Measurements from ENCODE around the gene AFDN.

Gene AFDN

GRCh38 chr6:167796192-167796981 is 30.3 kb upstream of the AFDN start:
- no peak for DNase-seq (ENCODE audit: low read depth)

GRCh38 chr6:167797011-167797471 is 29.7 kb upstream of the AFDN start:
- DNase-seq (ENCODE audit: low read depth): no peak

GRCh38 chr6:167797476-167798265 is 29.0 kb upstream of the AFDN start:
- no peak for DNase-seq (ENCODE audit: low read depth)

GRCh38 chr6:167798453-167798852 is 28.3 kb upstream of the AFDN start:
- no peak for DNase-seq (ENCODE audit: low read depth)

- no peak for DNase-seq (ENCODE audit: low read depth)
These were observed 27.5 kb upstream of the AFDN start for GRCh38 chr6:167799033-167799821.

GRCh38 chr6:167800549-167800948 is 26.2 kb upstream of the AFDN start:
- DNase-seq (ENCODE audit: low read depth): no peak

GRCh38 chr6:167801263-167801662 is 25.4 kb upstream of the AFDN start:
- no peak for DNase-seq (ENCODE audit: low read depth)

- DNase-seq (ENCODE audit: low read depth): no peak
These were observed 24.4 kb upstream of the AFDN start for GRCh38 chr6:167802339-167802738.

- DNase-seq (ENCODE audit: low read depth): no peak
These were observed 22.9 kb upstream of the AFDN start for GRCh38 chr6:167803816-167804215.

GRCh38 chr6:167804281-167805013 is 22.3 kb upstream of the AFDN start:
- no peak for DNase-seq (ENCODE audit: low read depth)

- no peak for DNase-seq (ENCODE audit: low read depth)
These were observed 21.2 kb upstream of the AFDN start for GRCh38 chr6:167805349-167806060.

- no peak for DNase-seq (ENCODE audit: low read depth)
These were observed 20.5 kb upstream of the AFDN start for GRCh38 chr6:167806061-167806700.

- no peak for DNase-seq (ENCODE audit: low read depth)
These were observed 19.5 kb upstream of the AFDN start for GRCh38 chr6:167807200-167807599.

GRCh38 chr6:167807756-167808155 is 19.0 kb upstream of the AFDN start:
- no peak for DNase-seq (ENCODE audit: low read depth)

- no peak for DNase-seq (ENCODE audit: low read depth)
These were observed 15.7 kb upstream of the AFDN start for GRCh38 chr6:167811040-167811439.

- DNase-seq (ENCODE audit: low read depth): no peak
These were observed 15.1 kb upstream of the AFDN start for GRCh38 chr6:167811442-167812087.

- no peak for DNase-seq (ENCODE audit: low read depth)
These were observed 14.6 kb upstream of the AFDN start for GRCh38 chr6:167812088-167812487.

- DNase-seq (ENCODE audit: low read depth): no peak
These were observed 11.3 kb upstream of the AFDN start for GRCh38 chr6:167815296-167815980.

- DNase-seq (ENCODE audit: low read depth): no peak
These were observed 9.7 kb upstream of the AFDN start for GRCh38 chr6:167817016-167817415.

All from stimulated activated CD4-positive, alpha-beta T cell treated with anti-CD3 and anti-CD28 coated beads, Interleukin-2, amount 100 ng/mL, for 4 hours (primary cell).